ENCODE data around the gene PTCH1.

Gene PTCH1

GRCh38 chr9:95516221-95516733 lies 494 bp downstream of the PTCH1 start:
- Histone ChIP-seq H3K36me3 (ENCODE audit: control insufficient read depth, insufficient read depth, low read length) (no peaks in the 10 kb centered on the region), H3K27me3 (replicated peaks; ENCODE audit: control insufficient read depth, insufficient read depth, low read length) (no peaks in the 10 kb centered on the region; the same call in none of the 2 replicates), H3K4me3 (replicated peaks; ENCODE audit: low read depth, low read length) (peak overlapping the region; percentile 43)
- DNase-seq (ENCODE audit: extremely low read depth, insufficient read length): no peak
- TF ChIP-seq, protein P1, sequence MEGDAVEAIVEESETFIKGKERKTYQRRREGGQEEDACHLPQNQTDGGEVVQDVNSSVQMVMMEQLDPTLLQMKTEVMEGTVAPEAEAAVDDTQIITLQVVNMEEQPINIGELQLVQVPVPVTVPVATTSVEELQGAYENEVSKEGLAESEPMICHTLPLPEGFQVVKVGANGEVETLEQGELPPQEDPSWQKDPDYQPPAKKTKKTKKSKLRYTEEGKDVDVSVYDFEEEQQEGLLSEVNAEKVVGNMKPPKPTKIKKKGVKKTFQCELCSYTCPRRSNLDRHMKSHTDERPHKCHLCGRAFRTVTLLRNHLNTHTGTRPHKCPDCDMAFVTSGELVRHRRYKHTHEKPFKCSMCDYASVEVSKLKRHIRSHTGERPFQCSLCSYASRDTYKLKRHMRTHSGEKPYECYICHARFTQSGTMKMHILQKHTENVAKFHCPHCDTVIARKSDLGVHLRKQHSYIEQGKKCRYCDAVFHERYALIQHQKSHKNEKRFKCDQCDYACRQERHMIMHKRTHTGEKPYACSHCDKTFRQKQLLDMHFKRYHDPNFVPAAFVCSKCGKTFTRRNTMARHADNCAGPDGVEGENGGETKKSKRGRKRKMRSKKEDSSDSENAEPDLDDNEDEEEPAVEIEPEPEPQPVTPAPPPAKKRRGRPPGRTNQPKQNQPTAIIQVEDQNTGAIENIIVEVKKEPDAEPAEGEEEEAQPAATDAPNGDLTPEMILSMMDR (IDR thresholded peaks at IDR 0.05; ENCODE audit: insufficient read depth, low read length, poor library complexity, severe bottlenecking): no peak

GRCh38 chr9:95515272-95516113 lies 1.3 kb downstream of the PTCH1 start:
- peak overlapping the region; percentile 33 for H3K4me3 ChIP-seq (replicated peaks; ENCODE audit: low read depth, low read length)
- TF ChIP-seq, protein P1 (IDR thresholded peaks at IDR 0.05; ENCODE audit: insufficient read depth, low read length, poor library complexity, severe bottlenecking): no peak
- no peak for DNase-seq (ENCODE audit: extremely low read depth, insufficient read length)
- H3K27me3 ChIP-seq (replicated peaks; ENCODE audit: control insufficient read depth, insufficient read depth, low read length): no peaks in the 10 kb centered on the region; the same call in none of the 2 replicates
- H3K36me3 ChIP-seq (ENCODE audit: control insufficient read depth, insufficient read depth, low read length): no peaks in the 10 kb centered on the region

- TF ChIP-seq, protein P1 (IDR thresholded peaks at IDR 0.05; ENCODE audit: insufficient read depth, low read length, poor library complexity, severe bottlenecking): no peak
- H3K27me3 ChIP-seq (replicated peaks; ENCODE audit: control insufficient read depth, insufficient read depth, low read length): no peaks in the 10 kb centered on the region; the same call in 1 of the 2 replicates
- no peak for DNase-seq (ENCODE audit: extremely low read depth, insufficient read length)
- no peak overlapping the region for H3K4me3 ChIP-seq (replicated peaks; ENCODE audit: low read depth, low read length)
- H3K36me3 ChIP-seq (ENCODE audit: control insufficient read depth, insufficient read depth, low read length): no peaks in the 10 kb centered on the region
Measured at GRCh38 chr9:95514342-95514741, 2.4 kb downstream of the PTCH1 start.

GRCh38 chr9:95513711-95514110 lies 3.1 kb downstream of the PTCH1 start:
- H3K27me3 ChIP-seq (replicated peaks; ENCODE audit: control insufficient read depth, insufficient read depth, low read length): no peaks in the 10 kb centered on the region; the same call in 1 of the 2 replicates
- H3K4me3 ChIP-seq (replicated peaks; ENCODE audit: low read depth, low read length): no peak overlapping the region
- no peaks in the 10 kb centered on the region for H3K36me3 ChIP-seq (ENCODE audit: control insufficient read depth, insufficient read depth, low read length)
- no peak for DNase-seq (ENCODE audit: extremely low read depth, insufficient read length)
- TF ChIP-seq, protein P1 (IDR thresholded peaks at IDR 0.05; ENCODE audit: insufficient read depth, low read length, poor library complexity, severe bottlenecking): no peak

- H3K4me3 ChIP-seq (replicated peaks; ENCODE audit: low read depth, low read length): no peak overlapping the region
- no peaks in the 10 kb centered on the region for H3K36me3 ChIP-seq (ENCODE audit: control insufficient read depth, insufficient read depth, low read length)
- DNase-seq (ENCODE audit: extremely low read depth, insufficient read length): no peak
- TF ChIP-seq, protein P1 (IDR thresholded peaks at IDR 0.05; ENCODE audit: insufficient read depth, low read length, poor library complexity, severe bottlenecking): no peak
- no peaks in the 10 kb centered on the region; the same call in 1 of the 2 replicates for H3K27me3 ChIP-seq (replicated peaks; ENCODE audit: control insufficient read depth, insufficient read depth, low read length)
Measured at GRCh38 chr9:95512709-95513095, 4.1 kb downstream of the PTCH1 start.
